K562 (cell line): ENCODE results near the gene YIPF2.

Experiments
- ATF1 ChIP-seq, 2 experiments: fragments of 450-650 bp in 1 of 2; IDR thresholded peaks; 2 replicates each; pipeline ENCODE4 v1.6.1; 2016; ENCODE audit warnings: missing compliant biosample characterization in 1 of 2, missing genetic modification characterization in 1 of 2
- CTCF ChIP-seq, 3 experiments: IDR thresholded peaks in 2 of 3; conservative IDR thresholded peaks in 1 of 3; 2 replicates each; pipeline ENCODE4 v1.5.1; 2011 to 2012; ENCODE audit warnings: low read length in 3 of 3, mild to moderate bottlenecking in 3 of 3, control low read depth in 2 of 3, improper control_type of control experiment in 1 of 3, inconsistent platforms in 1 of 3, low read depth in 1 of 3, mixed read lengths in 1 of 3, moderate library complexity in 1 of 3; ENCODE audit not compliant: insufficient read depth in 2 of 3
- EZH2 ChIP-seq: IDR thresholded peaks from 2 replicates; pipeline ENCODE4 v1.6.1; 2012; ENCODE audit warnings: low read depth, mild to moderate bottlenecking, inconsistent platforms, low read length, borderline replicate concordance
- GABPB1 ChIP-seq: sonication (generic); formaldehyde crosslinking; IDR thresholded peaks from 2 replicates; pipeline ENCODE4 v1.8.0; 2022; ENCODE audit warnings: mild to moderate bottlenecking, missing genetic modification reagents
- L3MBTL2 ChIP-seq: fragments of 450-650 bp; IDR thresholded peaks from 2 replicates; pipeline ENCODE4 v1.6.1; 2016; ENCODE audit warnings: mild to moderate bottlenecking, moderate library complexity
- MAX ChIP-seq: sonication (generic); formaldehyde crosslinking; IDR thresholded peaks from 2 replicates; pipeline ENCODE4 v1.9.0; 2022; ENCODE audit warnings: mild to moderate bottlenecking, missing genetic modification reagents
- MYC ChIP-seq, 2 experiments: fragments of 250-450 bp in 1 of 2; sonication (Bioruptor Pico) in 1 of 2; IDR thresholded peaks; 2 replicates each; pipeline versions ENCODE4 v1.5.1 to v1.6.1; 2012 to 2021; ENCODE audit warnings: low read depth in 2 of 2, borderline replicate concordance in 1 of 2, improper control_type of control experiment in 1 of 2, low read length in 1 of 2, mild to moderate bottlenecking in 1 of 2, moderate library complexity in 1 of 2
- PCBP2 ChIP-seq: fragments of 200-400 bp; formaldehyde crosslinking; IDR thresholded peaks from 2 replicates; pipeline ENCODE4 v1.6.1; 2018; ENCODE audit warnings: low read length, low read depth, mild to moderate bottlenecking, moderate library complexity; ENCODE audit not compliant: poor library complexity, severe bottlenecking
- ZNF778 ChIP-seq: fragments of 450-650 bp; formaldehyde crosslinking; IDR thresholded peaks from 2 replicates; pipeline ENCODE4 v1.4.0; 2020; ENCODE audit warnings: mild to moderate bottlenecking, moderate library complexity

- TF ChIP-seq ZNF778 (CRISPR knock-in tag), result no peak
- TF ChIP-seq GABPB1 (CRISPR knock-in tag), result no peak
- no peak for TF ChIP-seq PCBP2
- no peak for TF ChIP-seq MAX (CRISPR knock-in tag)
- no peak for TF ChIP-seq ATF1 (CRISPR knock-in tag; IDR thresholded peaks at IDR 0.05)
- TF ChIP-seq ATF1 (tag; IDR thresholded peaks at IDR 0.05), result no peak
- TF ChIP-seq CTCF (IDR thresholded peaks at IDR 0.05 in 2 of 3, conservative IDR thresholded peaks at IDR 0.05 in 1 of 3; ENCODE audit: insufficient read depth in 2 of 3, low read depth in 1 of 3, low read length in 3 of 3), result no peak
- no peak for TF ChIP-seq L3MBTL2
- TF ChIP-seq MYC (IDR thresholded peaks at IDR 0.05; ENCODE audit: low read depth, low read length), result no peak
- TF ChIP-seq MYC (CRISPR knock-in tag; IDR thresholded peaks at IDR 0.05; ENCODE audit: borderline replicate concordance, low read depth), result no peak
- TF ChIP-seq EZH2, result no peak
These were observed 14.6 kb downstream of the YIPF2 start for GRCh38 chr19:10913716-10914340.
